ENCODE data around the gene DLG1.

The DLG1 gene

DNA sequence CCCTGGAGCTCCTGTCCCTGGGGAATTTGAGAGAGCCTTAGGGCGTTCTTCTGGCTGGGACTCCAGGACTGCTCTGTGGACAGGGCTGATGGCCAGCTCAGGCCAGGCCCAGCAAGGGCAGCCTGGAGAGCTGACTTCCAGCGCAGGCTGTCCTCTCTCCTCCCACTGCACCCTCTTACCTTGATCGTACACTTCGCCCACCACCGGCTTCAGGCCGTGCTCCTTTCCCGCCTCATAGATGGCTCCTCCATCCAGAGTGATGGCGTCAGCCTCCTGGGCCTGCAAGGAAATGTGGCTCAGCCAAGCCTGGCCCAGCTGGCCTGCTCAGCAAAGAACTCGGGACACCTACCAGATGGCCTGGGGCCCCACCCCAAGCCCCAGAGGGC, 271.9 kb downstream of the DLG1 start:
- no peak for DNase-seq

DNA sequence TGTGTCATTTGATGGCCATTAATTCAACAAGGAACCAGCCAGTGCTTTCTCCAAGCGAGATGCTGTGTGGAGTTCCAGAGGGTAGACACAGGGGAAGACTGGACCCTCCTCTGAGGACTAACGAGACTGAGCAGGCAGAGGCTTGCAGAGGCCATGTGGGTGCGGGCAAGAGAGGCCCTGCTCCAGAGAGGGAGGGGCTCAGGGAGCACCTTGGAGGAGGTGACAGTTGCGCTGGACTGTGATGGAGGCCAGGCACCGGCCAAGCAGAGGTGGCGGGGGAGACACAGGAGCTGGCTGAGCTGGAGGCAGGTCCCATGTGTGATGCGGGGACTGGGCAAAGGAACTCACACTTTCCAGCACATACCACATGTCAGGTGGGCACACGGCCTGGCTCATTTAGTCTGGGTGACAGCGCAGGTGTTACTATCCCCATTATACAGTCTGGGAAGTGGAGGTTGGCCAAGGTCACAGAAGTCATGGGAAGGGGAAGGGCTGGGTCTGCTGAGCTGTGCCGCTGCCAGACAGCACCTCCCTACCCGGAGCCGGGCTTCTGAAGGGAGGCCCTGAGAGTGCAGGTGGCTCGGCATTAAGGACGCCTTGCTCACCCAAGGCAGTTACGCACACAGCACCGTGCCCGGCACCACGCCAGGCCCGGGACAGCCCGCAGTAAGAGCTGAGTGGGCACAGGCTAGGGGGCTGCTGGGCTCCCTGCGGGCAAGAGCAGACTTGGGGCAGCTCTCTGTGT, 272.5 kb downstream of the DLG1 start:
- no peak for DNase-seq

DNA sequence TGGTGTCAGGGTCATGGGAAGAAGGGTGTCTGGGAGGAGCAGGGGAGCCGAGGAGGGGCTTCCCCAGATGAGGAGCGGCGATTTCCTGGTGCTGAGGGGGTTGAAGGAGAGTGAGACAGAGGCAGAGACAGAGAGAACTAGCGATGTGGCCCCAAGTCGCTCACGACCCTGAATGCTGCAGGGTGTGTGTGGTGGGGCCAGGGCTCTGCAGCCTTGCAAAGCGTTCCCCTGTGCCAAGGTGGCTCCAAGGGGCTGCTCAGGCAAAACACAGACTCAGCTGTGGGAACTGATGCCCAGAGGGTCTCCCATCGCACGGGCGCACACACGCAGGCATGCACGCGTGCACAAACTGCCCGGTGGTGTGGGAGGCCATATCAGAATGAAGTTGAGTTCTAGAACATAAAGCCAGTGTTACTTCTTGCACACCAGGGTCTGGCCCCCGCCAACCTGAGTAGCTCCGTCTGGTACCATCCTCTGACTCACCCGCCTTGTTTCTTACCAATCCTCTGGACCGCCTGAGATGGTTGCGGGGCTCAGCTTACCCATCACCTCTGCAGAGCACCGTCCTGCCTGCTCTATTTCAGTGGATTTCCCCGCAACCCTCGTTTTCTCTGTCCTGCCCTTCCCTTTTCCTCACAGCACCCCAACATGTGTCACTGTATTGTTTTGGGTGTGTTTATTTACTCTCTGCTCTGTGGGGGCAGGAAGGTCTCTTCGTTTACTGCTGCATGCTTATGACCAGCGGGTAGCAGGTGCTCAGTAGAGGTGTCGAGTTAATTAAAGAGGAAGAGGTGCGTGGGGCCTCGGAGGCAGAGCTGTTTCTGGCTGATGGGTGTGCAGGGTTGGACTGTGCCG, 273.3 kb downstream of the DLG1 start:
- no peak for DNase-seq

DNA sequence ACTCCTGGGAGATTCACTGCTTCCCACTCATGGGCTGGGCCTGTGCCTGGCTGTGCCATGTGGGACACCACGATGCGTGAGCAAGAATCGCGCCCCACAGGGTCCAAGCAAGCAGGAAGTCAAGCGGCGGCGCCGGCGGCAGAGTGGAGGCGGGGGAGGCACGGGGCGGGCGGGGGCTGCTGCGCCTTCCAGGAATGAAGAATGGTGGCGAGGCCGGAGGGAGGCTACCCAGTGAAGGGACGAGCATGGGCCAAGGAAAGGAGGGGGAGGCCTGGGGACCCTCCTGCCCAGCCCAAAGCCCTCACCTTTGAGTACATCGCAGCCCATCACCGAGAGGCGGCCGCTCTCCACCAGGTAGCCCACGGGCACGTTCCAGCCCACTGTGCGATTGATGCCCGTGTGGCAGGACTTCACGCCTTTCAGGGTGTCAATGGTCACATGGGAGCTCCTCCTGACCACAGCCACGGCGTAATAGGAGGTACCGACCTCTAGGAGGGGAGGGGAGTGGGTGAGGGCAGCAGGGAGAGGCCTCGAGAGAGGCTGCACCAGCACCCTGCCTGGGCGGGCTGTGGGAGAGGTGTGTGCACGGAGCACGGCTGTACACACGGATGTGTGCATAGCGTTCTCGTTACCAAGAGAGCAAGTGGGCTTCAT, 274.3 kb downstream of the DLG1 start:
- no peak for DNase-seq

DNA sequence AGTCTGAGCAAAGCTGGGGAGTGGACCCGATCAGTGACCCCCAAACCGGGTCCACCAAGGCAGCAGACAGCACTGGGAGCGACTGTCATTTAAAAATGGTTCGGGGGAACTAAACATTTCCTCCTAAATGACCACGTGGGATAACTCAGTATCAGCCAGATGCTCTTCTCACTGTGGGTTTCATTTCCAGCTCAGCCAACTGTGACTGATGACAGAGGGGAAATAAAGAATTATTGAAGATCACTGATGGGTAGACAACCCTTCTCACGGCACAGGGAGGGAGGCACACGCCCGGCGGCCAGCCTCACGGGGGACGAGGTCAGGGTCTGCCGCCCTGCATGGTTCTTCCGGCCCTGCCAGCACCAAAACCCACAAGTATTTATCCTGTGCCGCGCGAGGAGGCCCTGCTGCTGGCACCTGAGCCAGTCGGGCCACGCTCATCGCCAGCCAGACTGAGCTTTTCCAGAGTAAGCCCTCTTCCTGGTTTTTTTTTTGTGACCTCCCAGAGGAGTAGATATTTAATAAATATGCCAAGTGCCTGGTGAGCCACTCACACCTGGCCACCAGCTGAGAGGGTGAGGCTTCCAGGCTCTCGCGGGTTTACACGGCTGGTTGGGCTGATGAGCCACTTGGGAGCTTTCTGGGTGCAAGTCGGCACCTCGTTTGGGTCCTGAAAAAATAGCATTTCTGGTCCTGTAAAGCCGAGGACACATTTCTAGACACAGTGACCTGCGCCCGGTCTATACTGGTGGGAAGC, 275.0 kb downstream of the DLG1 start:
- no peak for DNase-seq

DNA sequence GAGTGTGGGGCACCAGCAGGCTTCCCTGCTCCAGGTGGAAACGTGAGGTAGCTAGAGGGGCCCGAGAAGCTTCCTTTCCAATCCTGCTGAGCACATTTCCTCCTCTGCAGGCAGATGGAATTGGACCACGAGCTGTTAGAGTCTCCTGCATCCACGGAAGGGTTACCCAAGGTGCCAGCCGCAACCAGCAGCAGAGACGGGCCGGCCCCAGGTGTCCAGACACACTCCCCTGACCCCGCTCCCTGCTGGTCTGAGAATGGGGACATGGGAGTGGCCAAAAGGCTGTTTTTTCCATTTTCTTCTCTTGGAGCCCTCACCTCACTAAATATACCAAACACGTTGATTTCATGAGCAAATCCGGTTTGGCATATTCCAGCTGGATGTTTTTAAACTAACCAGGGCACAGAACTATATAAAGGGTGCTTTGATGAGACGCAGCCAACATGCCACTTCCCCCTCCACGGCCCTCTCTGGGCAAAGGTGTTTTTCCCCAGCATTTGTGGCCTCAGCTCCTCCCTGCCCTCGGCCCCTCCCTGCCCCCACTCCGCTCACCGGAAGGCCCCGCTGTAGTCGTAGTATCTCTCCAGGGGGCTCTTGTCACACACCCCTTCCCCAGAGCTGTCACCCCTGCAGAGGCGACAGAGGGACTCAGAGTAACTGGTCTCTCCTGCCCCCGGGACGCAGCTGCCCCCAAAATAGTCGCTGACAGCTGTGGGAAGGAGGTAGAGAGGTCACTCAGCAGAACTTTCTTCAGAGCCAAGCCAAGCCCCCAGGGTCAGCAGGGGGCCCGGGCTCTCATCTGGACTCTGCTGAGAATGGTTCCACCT, 275.8 kb downstream of the DLG1 start:
- no peak for DNase-seq

DNA sequence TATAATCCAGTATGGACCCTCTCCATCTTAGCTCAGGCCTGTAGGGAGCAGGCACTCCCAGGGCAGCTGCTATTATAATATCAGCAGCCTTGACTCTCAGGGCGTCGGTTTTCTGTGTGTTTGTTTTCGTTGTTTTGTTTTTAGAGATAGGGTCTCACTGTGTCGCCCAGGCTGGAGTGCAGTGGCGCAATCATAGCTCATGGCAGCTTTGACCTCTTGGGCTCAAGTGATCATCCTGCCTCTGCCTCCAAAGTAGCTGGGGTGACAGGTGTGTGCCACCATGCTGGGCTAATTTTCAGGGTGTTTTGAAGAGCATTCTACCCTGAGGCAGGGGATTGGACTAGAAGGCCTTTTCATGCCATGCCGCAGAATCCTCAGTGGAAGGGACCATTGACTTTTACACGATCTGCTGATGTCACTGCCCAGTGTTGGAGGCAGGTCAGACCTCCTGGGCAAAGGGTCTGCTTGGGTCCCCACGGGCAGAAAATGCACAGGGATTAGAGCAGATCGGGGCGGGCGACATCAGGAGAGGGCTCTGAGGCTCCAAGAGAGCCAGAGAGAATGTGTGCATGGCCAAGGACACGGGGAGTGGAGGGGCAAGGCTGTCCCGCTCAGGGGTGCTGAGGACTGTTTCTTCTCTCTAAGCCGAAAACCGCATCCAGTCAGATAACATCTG, 276.5 kb downstream of the DLG1 start:
- DNase-seq = no peak

DNA sequence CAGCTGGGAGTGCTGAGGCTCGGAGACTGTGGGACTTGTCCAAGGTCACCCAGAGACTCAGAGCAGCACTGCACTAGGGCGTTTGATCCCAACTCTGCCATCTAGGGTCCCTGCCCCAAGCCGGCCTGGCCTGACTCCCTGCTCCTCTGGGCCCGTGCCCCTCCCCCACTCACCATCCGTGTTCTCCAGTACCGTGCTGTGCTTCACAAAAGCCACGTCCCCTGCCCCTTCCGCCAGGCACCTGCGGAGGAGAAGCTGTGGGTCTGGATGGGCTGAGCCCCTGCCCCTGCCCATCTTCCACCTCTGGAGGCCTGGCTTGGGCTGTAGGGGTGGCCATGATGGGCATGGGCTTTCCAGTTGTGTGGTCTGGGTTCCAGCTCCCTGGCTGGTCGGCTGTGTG, 277.2 kb downstream of the DLG1 start:
- DNase-seq = no peak

DNA sequence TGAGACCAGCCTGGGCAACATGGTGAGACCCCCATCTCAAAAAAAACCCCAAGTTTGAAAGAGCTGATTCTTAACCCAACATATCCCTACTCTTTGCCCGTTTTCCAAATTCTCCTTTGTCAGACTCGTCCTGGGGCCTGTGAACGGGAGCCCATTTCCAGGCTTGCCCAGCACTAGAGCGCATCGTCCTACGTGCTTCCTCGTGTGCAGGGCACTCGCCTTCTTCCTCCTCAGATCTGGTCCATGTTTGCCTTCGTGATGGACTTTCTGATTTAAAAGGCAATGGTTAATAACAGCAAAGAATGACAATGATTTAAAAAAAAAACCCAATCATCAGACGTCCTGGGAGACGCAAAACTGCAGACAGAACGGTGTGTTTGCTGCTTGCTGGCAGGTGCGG, 278.9 kb downstream of the DLG1 start:
- no peak for DNase-seq

DNA sequence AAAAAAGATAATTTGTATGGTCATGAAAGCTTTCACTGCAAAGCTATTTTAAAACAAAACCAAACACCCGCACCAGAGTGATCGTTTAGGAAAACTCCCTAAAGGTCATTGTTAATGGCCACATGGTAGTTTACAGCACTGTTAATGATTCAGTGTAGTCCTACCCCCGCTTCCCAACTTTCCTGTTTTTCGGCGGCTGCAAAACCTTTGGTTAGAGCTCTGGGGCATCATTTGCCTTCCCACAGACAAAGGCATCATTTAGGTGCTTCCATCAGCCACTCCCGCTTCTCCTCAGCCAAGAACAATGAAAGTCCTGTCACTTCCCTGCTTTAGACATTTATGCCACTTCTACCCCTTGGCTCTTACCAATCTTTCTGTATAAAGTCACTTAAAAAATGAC, 279.4 kb downstream of the DLG1 start:
- DNase-seq = no peak

DNA sequence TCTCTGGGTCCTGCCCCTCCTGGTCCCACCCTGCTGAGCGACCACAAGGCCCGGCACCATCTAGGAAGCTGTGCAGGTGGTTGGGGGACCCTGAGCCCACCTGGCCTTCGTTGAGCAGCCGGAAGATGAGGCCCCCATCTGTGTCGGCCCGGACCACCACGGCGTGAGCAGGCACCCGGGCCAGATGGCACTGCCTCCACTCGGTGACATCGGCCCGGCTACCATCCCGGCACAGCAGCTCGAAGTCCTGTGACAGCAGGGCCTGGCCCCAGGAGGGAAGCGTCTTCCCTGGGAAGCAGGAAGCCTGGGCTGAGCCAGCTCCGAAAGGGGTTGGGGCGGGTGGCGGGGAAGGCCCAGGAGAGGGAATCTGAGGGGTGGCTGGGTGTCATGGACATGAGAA, 281.4 kb downstream of the DLG1 start:
- no peak for DNase-seq

DNA sequence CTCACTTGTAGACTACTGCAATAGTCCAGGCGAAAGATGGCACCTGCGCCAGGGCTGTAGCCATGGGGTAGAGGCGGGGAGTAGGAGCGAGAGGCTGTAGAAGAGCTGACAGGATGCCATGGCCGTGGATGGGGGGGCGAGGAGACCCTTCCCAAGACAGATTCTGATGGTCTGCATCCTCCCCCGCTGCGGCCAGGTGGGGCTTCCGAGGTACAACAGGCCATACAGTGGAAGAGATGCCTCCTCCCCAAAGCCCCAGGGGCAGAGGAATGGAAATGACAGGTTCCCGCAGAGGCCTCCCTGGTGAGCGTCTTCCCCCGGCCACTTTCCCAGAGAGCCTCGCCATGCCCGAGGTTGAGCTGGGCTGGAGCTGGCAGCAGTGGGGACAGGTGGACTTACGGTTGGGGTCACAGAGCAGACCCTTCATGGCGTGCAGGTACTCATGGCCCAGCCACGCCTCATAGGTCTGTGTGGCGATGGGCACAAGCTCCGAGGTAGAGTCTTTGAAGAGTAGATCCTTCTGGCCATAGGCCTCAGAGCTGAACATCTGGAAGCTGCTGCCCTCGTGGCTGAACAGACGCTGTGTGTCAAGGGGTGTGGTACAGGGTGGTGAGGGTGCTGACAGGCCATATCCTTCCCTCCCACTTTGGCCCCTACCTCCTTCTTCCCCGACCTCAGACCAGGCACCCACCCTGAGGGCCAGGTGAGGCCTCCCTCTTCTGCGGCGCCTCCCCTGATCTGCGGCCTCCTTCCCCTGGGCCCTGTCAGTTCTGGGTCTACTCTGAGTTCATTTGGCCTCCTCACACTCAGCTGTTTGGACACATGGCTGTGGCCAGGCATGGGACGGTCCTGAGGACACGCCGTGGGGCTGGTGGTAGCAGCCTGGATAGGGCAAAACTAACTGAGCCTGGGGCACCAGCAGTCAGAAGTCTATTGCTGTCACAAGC, 282.3 kb downstream of the DLG1 start:
- no peak for DNase-seq

DNA sequence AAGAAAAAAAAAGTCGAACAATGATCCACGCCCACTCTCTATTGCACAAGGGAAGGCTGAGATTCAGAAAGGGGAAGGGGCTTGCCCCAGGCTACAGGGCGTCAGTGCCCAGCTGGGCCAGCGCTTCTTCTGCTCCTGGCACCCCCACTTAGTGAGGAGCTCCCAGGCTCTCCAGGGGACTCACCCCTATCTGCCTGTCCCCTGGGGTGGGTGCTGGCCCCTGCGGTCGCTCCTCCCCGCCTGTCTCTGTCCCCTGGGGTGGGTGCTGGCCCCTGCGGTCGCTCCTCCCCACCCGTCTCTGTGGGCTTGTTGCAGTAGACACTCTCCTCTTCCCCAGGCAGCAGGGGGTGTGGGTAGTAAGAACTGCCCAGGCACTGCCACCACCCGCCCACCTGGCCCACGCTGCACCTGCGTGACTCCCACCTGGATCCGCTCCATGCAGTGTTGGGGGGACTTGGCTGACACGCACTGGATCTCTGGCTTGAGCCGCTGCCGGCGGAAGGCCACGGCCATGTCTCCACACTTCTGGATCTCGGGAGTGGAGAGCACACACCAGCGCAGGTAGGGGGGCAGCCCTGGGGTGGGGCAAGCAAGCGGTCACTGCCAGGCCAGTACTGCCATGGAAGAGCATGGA, 283.4 kb downstream of the DLG1 start:
- no peak for DNase-seq

DNA sequence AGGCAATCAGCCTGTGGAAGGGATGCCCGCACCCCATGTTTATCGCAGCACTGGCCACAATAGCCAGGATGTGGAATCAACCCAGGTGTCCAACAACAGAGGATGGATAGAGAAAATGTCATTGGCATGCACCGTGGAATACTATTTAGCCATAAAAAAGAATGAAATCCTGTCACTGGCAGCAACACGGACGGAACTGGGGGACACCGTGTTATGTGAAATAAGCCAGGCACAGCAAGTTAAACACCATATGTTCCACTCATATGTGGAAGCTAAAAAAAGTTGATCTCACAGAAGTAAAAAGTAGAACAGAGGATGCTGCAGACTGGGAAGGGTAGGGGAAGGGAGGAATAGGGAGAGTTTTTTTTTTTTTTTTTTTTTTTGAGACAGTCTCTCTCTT, 284.4 kb downstream of the DLG1 start:
- DNase-seq = no peak

DNA sequence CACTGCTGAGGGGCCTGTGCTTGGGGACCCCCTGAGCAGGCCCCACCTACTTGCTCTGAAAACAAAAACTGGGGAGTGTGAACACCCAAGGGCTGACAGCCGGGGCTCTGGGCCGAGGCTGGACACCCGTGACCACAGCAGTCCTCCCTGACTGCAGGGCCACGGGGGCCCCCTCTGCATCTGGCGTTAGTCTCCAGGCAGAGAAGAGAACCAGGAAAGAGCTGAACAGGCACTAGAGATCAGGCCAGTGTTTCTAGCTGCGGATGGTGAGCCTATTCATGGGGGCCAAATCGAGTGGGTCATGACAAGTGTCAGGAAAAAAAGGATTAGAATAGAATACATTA, 285.9 kb downstream of the DLG1 start:
- DNase-seq = no peak

DNA sequence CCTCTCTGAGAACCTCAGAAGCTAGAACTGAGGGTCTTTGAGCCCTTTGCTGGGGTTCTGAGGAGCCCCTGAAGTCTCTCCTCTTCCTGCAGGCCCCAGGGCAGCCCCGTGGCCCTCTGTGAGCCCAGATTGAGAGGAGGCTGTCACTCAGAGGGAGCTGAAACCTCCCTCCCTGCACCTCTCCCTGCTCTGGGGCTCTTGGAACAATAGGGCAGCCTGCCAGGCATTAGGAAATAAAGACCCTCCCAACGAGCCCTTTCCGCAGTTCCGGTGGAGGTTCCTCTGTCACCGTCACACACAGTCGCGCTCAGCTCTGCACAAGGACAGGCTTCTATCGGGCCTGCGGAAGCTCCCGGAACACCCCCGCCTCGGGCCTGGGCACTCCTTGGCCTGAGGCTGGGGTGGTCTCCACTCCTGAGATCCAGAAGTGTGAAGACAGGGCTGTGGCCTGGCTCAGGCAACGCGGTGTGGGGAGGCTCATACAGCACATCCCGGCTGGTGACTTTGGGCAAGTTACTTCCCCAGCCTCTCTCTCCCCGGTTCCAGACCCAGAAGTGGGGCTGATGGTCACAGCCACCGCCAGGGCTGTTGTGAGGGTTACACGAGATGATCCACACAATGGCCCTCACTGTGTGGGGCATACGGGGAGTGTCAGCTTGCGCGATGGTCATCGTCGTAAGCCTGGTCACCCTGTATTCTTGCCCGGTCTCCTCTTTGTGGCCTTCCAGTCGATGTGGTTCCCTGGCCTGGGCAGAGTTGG, 286.5 kb downstream of the DLG1 start:
- DNase-seq = no peak

DNA sequence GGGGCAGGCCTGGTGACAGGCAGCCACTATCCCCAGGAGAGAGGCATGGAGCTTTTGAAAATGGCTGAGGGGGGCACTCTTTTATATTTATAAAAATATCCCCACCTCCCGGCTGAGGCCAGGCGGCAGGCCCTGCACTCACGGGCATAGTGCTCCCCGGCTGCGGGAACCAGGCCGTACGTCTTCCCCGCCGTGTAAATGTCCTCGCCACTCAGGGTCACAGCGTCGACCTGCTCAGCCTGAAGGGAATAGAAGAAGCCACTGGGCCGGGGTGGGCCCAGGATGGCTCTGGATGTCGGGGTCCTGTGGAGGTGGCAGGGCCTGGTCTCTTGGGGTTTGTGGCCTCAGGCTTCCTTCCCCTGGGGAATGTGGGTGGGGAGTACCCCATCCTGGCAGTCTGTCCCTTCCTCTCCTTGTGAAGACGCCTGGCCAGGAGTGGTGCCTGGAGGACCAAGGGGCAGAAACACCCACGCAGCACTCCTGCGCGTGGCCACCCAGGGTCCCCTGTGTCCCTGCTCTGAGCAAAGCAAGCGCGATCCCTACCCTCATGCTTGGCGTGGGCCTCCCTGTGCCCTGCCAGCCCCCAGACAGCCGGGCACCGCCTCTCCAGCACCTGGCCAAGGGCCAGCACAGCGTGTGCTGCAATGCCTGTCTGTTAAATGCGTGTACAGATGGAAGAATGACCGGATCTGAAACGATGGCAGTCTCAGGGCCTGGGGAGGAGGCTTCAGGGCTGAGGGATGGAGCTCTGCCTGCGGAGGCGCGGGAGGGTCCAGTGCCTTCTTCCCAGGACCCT, 287.7 kb downstream of the DLG1 start:
- no peak for DNase-seq

DNA sequence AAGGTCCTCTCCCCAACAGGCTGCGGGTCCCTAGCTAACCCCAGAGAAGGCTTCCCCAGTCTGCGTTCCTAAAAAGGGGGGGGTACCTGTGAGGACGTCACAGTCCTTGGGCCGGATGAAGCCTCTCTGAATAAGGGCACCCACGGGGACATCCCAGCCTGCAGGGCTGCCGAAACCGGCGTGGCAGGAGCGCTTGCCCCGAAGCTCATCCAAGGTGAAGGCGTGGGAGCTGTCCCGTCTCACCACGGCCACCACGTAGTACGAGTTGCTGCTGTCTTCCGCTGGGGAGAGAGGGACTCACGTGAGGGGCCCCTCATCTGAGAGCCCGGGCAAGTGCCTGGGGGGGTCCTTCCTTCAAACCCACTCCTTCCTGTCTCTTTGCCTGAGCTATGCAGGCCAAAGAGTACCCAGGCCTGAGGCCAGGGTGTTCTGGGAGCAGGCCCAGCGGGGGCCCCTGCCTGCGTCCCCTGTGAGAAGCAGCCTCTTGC, 288.8 kb downstream of the DLG1 start:
- DNase-seq = no peak
